Activated B cell treated with CpG ODN at 0.5 μM for 24 hours (primary cell): ENCODE results near the gene IGF2R. TPM values are rescaled to one million over a fixed set of nuclear protein-coding genes. Genes with fewer than 3 reads are reported as not detected.

Experiments
- ATAC-seq: fragments of 200-7000 bp; cut with Tn5 transposase; one replicate; pipeline ENCODE4 v1.10.0; 2021; ENCODE audit warnings: low read depth, mild to moderate bottlenecking, moderate library complexity
- CTCF ChIA-PET: fragments of 350-600 bp; sonication (Branson Sonifier 250); formaldehyde crosslinking; loops from one replicate; lab custom pipeline; 2021; ENCODE audit warnings: antibody characterized with exemption; lab: Charles Lee
- POLR2A ChIA-PET: fragments of 350-600 bp; sonication (Branson Sonifier 250); formaldehyde crosslinking; loops from one replicate; lab custom pipeline; 2021; ENCODE audit warnings: antibody characterized with exemption; lab: Charles Lee
- DNase-seq: peaks from one replicate; pipeline ENCODE4 v3.0.0; 2022
- H3K27ac Mint-ChIP-seq: one replicate; pipeline ENCODE4 v1.8.0; 2020; ENCODE audit warnings: mixed read lengths
- H3K27me3 Mint-ChIP-seq: one replicate; pipeline ENCODE4 v1.8.0; 2021; ENCODE audit warnings: mixed read lengths
- H3K36me3 Mint-ChIP-seq: one replicate; pipeline ENCODE4 v1.8.0; 2021; ENCODE audit warnings: low read depth, mixed read lengths
- H3K4me1 Mint-ChIP-seq: one replicate; pipeline ENCODE4 v1.8.0; 2021; ENCODE audit warnings: mixed read lengths
- H3K4me3 Mint-ChIP-seq: one replicate; pipeline ENCODE4 v1.8.0; 2020; ENCODE audit warnings: mild to moderate bottlenecking, mixed read lengths
- H3K9me3 Mint-ChIP-seq: one replicate; pipeline ENCODE4 v1.8.0; 2020; ENCODE audit warnings: mixed read lengths
- CTCF ChIP-seq: fragments of 200-600 bp; IDR thresholded peaks from one replicate; pipeline ENCODE4 v1.8.0; 2022; ENCODE audit warnings: antibody characterized with exemption, mild to moderate bottlenecking
- intact Hi-C: fragments of 100-400 bp; cut with micrococcal nuclease; formaldehyde crosslinking; loops from one replicate; pipeline ENCODE4 v1.15.1; 2024
- total RNA-seq: library from RNA; stranded (reverse); gene quantifications from 2 replicates; pipeline ENCODE4 v1.2.3, GENCODE V29; 2022

IGF2R gene
- total RNA-seq, 1 donor from 2014 or later: 79.5 TPM

GRCh38 chr6:160160450-160160849, 191.6 kb downstream of the IGF2R start:
- intact Hi-C loops: no loop called here
- Mint-ChIP-seq H3K4me3 (no peak overlapping the region), H3K36me3 (no peaks in the 10 kb centered on the region), H3K9me3 (no peaks in the 10 kb centered on the region), H3K27me3 (peaks cover 4% of the 10 kb centered on the region), H3K4me1 (no peaks in the 10 kb centered on the region), H3K27ac (no peak overlapping the region)
- CTCF ChIA-PET: no interaction called here
- no peak for DNase-seq
- no peak for TF ChIP-seq CTCF
- POLR2A ChIA-PET: no interaction called here
- ATAC-seq: no peak

Other genes with a start within 250 kb of the IGF2R start
- gene WTAP, start 241.6 kb upstream of the IGF2R start, total RNA-seq: 124 and 141 TPM in 2 replicates
- gene ACAT2, start 207.0 kb upstream of the IGF2R start, total RNA-seq: 82.0 and 87.9 TPM in 2 replicates
- gene TCP1, start 179.5 kb upstream of the IGF2R start, total RNA-seq: 181 and 199 TPM in 2 replicates
- 44.7 and 47.7 TPM in 2 replicates for gene MRPL18, start 178.6 kb upstream of the IGF2R start, total RNA-seq
- gene PNLDC1, start 168.8 kb upstream of the IGF2R start, total RNA-seq: 0.24 TPM in 1 of 2 replicates, not detected in the other
- not detected in 2 replicates for gene MAS1, start 78.1 kb upstream of the IGF2R start, total RNA-seq
- 1.0 and 2.8 TPM in 2 replicates for gene SLC22A1, start 152.7 kb downstream of the IGF2R start, total RNA-seq